SU-DHL-6 (cell line): ENCODE data around the gene TMEM176B.

Source experiments
- H2AFZ ChIP-seq: fragments of 200-600 bp; sonication (generic); 2 replicates; pipeline ENCODE4 v1.6.1; 2014; ENCODE audit warnings: low read depth, mild to moderate bottlenecking, moderate library complexity, mixed read lengths, antibody characterized with exemption, low read length; ENCODE audit not compliant: severe bottlenecking
- H3F3A ChIP-seq: fragments of 200-600 bp; shearing (Covaris generic); 2 replicates; pipeline ENCODE4 v1.6.0; 2016; ENCODE audit warnings: antibody characterized with exemption, mild to moderate bottlenecking; ENCODE audit not compliant: insufficient read depth
- H3K27ac ChIP-seq: fragments of 200-600 bp; sonication (generic); 2 replicates; pipeline ENCODE4 v1.5.1; 2016; ENCODE audit warnings: low read depth, mild to moderate bottlenecking, low read length, moderate library complexity, mixed read lengths
- H3K27me3 ChIP-seq: fragments of 200-600 bp; sonication (generic), shearing (Covaris generic); 2 replicates; pipeline ENCODE4 v1.6.0; 2014; ENCODE audit warnings: mild to moderate bottlenecking, low read length
- H3K36me3 ChIP-seq: fragments of 200-600 bp; sonication (generic); 2 replicates; pipeline ENCODE4 v1.6.1; 2014; ENCODE audit warnings: mild to moderate bottlenecking, low read length, mixed read lengths
- H3K4me2 ChIP-seq: fragments of 300-600, 200-600 bp; shearing (Covaris generic), sonication (generic); 2 replicates; pipeline ENCODE4 v1.6.0; 2014; ENCODE audit warnings: low read length, low read depth, mild to moderate bottlenecking; ENCODE audit not compliant: poor library complexity, severe bottlenecking
- H3K4me3 ChIP-seq: fragments of 200-600 bp; sonication (generic); 2 replicates; pipeline ENCODE4 v1.5.1; 2014; ENCODE audit warnings: antibody characterized with exemption, low read length, mild to moderate bottlenecking, mixed read lengths; ENCODE audit not compliant: insufficient read depth, poor library complexity, severe bottlenecking
- H3K79me2 ChIP-seq: fragments of 200-600 bp; sonication (generic); 2 replicates; pipeline ENCODE4 v1.6.1; 2014; ENCODE audit warnings: mild to moderate bottlenecking, low read length, moderate library complexity; ENCODE audit not compliant: insufficient read depth
- H3K9ac ChIP-seq: fragments of 200-600 bp; sonication (generic); 2 replicates; pipeline ENCODE4 v1.7.0; 2014; ENCODE audit warnings: mild to moderate bottlenecking, low read length
- H3K9me2 ChIP-seq: fragments of 200-600 bp; sonication (generic); replicated peaks from 2 replicates; pipeline ENCODE4 v1.6.1; 2014; ENCODE audit warnings: low read length; ENCODE audit not compliant: insufficient read depth
- H3K9me3 ChIP-seq: fragments of 200-600 bp; sonication (generic); 2 replicates; pipeline ENCODE4 v1.6.1; 2014; ENCODE audit warnings: low read length, mixed read lengths; ENCODE audit not compliant: insufficient read depth
- H4K20me1 ChIP-seq: fragments of 200-600 bp; sonication (generic); 2 replicates; pipeline ENCODE4 v1.6.1; 2014; ENCODE audit warnings: low read depth, mild to moderate bottlenecking, antibody characterized with exemption, low read length, moderate library complexity, mixed read lengths
- CTCF ChIP-seq: fragments of 200-600 bp; sonication (generic); IDR thresholded peaks from one replicate; pipeline ENCODE4 v1.5.1; 2017; ENCODE audit warnings: antibody characterized with exemption, mild to moderate bottlenecking, low read length, moderate library complexity; ENCODE audit not compliant: insufficient read depth, poor library complexity, severe bottlenecking
- EZH2phosphoT487 ChIP-seq: fragments of 200-600 bp; sonication (generic), shearing (Covaris generic); conservative IDR thresholded peaks from 2 replicates; pipeline ENCODE4 v1.6.1; 2018; ENCODE audit warnings: mild to moderate bottlenecking, antibody characterized with exemption, low read length, moderate library complexity, mixed read lengths

The TMEM176B gene

GRCh38 chr7:150801242-150801945, 1.2 kb upstream of the TMEM176B start:
- Histone ChIP-seq H3K4me3 (no peak overlapping the region), H4K20me1 (no peaks in the 10 kb centered on the region)

GRCh38 chr7:150800581-150801241, 547 bp upstream of the TMEM176B start, which contains the start of gene TMEM176A:
TMEM176A (plus strand) TSS chr7:150800769; CDS start chr7:150801551, 782 bp downstream.
- H3K9me3 ChIP-seq, result no peaks in the 10 kb centered on the region
- H3K36me3 ChIP-seq, result no peaks in the 10 kb centered on the region
- no peaks in the 10 kb centered on the region for H4K20me1 ChIP-seq
- H3K27me3 ChIP-seq, result no peaks in the 10 kb centered on the region
- TF ChIP-seq CTCF, result no peak
- no peak for TF ChIP-seq EZH2phosphoT487
- H3F3A ChIP-seq, result no peaks in the 10 kb centered on the region
- H3K79me2 ChIP-seq, result no peaks in the 10 kb centered on the region
- no peak within 1 kb of the TSS for H2AFZ ChIP-seq
- H3K9me2 ChIP-seq, result no peaks in the 10 kb centered on the region
- H3K4me2 ChIP-seq, result no peak within 1 kb of the TSS
- no peak within 1 kb of the TSS for H3K9ac ChIP-seq
- H3K27ac ChIP-seq, result no peak within 1 kb of the TSS
- H3K4me3 ChIP-seq, result no peak within 1 kb of the TSS

More at GRCh38 chr7:150801242-150801945, 1.2 kb upstream of the TMEM176B start:
- no peaks in the 10 kb centered on the region for H3K79me2 ChIP-seq
- no peak overlapping the region for H3K27ac ChIP-seq
- no peak overlapping the region for H3K4me2 ChIP-seq
- H3K27me3 ChIP-seq, result no peaks in the 10 kb centered on the region
- H3K9ac ChIP-seq, result no peak overlapping the region
- TF ChIP-seq EZH2phosphoT487, result no peak
- no peak for TF ChIP-seq CTCF
- no peaks in the 10 kb centered on the region for H3K36me3 ChIP-seq
- no peaks in the 10 kb centered on the region for H3K9me2 ChIP-seq
- H3K9me3 ChIP-seq, result no peaks in the 10 kb centered on the region
- H3F3A ChIP-seq, result no peaks in the 10 kb centered on the region
- no peak overlapping the region for H2AFZ ChIP-seq

GRCh38 chr7:150799156-150799555, 1.0 kb downstream of the TMEM176B start:
- Histone ChIP-seq H3K4me3 (no peak overlapping the region), H3K27me3 (no peaks in the 10 kb centered on the region), H4K20me1 (no peaks in the 10 kb centered on the region), H2AFZ (no peak overlapping the region), H3K9ac (no peak overlapping the region), H3K79me2 (no peaks in the 10 kb centered on the region), H3K9me2 (no peaks in the 10 kb centered on the region), H3F3A (no peaks in the 10 kb centered on the region), H3K27ac (no peak overlapping the region), H3K9me3 (no peaks in the 10 kb centered on the region), H3K4me2 (no peak overlapping the region), H3K36me3 (no peaks in the 10 kb centered on the region)
- TF ChIP-seq CTCF (no peak), EZH2phosphoT487 (no peak)
